GM12878 (cell line): Measurements from ENCODE around the gene M1AP.

Experiments used
- KDM1A ChIP-seq: fragments of 200-600 bp; sonication (generic); IDR thresholded peaks from 2 replicates; pipeline ENCODE4 v1.6.1; 2016; ENCODE audit warnings: borderline replicate concordance
- TF ChIP-seq, protein P1 (sequence below): fragments of 450-650 bp; IDR thresholded peaks from 2 replicates; pipeline ENCODE4 v1.6.1; 2016; ENCODE audit warnings: mild to moderate bottlenecking

DNA sequence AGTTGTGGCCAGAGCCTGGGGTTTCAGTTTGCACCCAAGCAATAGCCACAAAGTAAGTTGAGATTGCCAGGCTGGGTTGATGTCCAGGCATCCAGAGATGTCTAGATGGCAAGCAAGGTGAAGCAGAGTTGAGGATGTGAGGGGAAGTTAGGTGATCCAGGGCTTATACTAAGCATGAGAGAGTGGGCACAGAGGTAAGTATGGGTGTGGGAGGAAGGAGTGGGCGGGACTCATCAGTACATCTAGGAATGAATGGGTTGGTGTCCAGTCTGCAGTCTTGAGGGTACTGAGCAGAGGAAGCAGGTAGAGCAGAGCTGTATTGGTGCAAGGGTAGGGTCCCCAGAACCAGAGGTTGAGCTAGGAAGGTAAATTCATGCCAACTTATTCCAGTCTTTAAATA lies 7.4 kb upstream of the M1AP start:
- TF ChIP-seq KDM1A: no peak
- TF ChIP-seq, protein P1, sequence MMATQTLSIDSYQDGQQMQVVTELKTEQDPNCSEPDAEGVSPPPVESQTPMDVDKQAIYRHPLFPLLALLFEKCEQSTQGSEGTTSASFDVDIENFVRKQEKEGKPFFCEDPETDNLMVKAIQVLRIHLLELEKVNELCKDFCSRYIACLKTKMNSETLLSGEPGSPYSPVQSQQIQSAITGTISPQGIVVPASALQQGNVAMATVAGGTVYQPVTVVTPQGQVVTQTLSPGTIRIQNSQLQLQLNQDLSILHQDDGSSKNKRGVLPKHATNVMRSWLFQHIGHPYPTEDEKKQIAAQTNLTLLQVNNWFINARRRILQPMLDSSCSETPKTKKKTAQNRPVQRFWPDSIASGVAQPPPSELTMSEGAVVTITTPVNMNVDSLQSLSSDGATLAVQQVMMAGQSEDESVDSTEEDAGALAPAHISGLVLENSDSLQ: no peak
